Osteocyte (in vitro differentiated cells): ENCODE measurements around the gene AS3MT. TPM values are rescaled to one million over a fixed set of nuclear protein-coding genes. Genes with fewer than 3 reads are reported as not detected.

ENCODE experiments used
- DNase-seq: peaks from one replicate; pipeline ENCODE4 v3.0.0; 2021; ENCODE audit warnings: mixed read lengths; ENCODE audit not compliant: unreplicated experiment; ENCODE audit errors: extremely low spot score
- H3K27ac Mint-ChIP-seq: one replicate; pipeline ENCODE4 v1.8.0; 2021; ENCODE audit warnings: mild to moderate bottlenecking, mixed read lengths; ENCODE audit not compliant: unreplicated experiment
- H3K27me3 Mint-ChIP-seq: one replicate; pipeline ENCODE4 v1.8.0; 2021; ENCODE audit warnings: mixed read lengths; ENCODE audit not compliant: unreplicated experiment
- H3K36me3 Mint-ChIP-seq: one replicate; pipeline ENCODE4 v1.8.0; 2021; ENCODE audit warnings: mixed read lengths; ENCODE audit not compliant: unreplicated experiment
- H3K4me1 Mint-ChIP-seq: one replicate; pipeline ENCODE4 v1.8.0; 2021; ENCODE audit warnings: mixed read lengths; ENCODE audit not compliant: unreplicated experiment
- H3K4me3 Mint-ChIP-seq: one replicate; pipeline ENCODE4 v1.8.0; 2021; ENCODE audit warnings: mild to moderate bottlenecking, moderate library complexity, mixed read lengths; ENCODE audit not compliant: unreplicated experiment
- H3K9me3 Mint-ChIP-seq: one replicate; pipeline ENCODE4 v1.8.0; 2021; ENCODE audit warnings: mixed read lengths; ENCODE audit not compliant: unreplicated experiment
- total RNA-seq: library from RNA; stranded (reverse); gene quantifications from 2 replicates; pipeline ENCODE4 v1.2.1, GENCODE V29; 2021
- TF ChIP-seq, protein P1 (sequence below): fragments of 200-600 bp; sonication (generic); IDR thresholded peaks from 2 replicates; pipeline ENCODE4 v1.5.0; 2021; ENCODE audit warnings: antibody characterized with exemption, mild to moderate bottlenecking, moderate library complexity

Gene AS3MT
- total RNA-seq, 1 donor from 2014 or later: 2.8 TPM

- Mint-ChIP-seq H3K36me3 (peaks cover 24% of the 10 kb centered on the region), H3K4me3 (no peak overlapping the region), H3K9me3 (peaks cover 5% of the 10 kb centered on the region), H3K4me1 (no peaks in the 10 kb centered on the region), H3K27ac (no peak overlapping the region), H3K27me3 (no peaks in the 10 kb centered on the region)
- TF ChIP-seq, protein P1, sequence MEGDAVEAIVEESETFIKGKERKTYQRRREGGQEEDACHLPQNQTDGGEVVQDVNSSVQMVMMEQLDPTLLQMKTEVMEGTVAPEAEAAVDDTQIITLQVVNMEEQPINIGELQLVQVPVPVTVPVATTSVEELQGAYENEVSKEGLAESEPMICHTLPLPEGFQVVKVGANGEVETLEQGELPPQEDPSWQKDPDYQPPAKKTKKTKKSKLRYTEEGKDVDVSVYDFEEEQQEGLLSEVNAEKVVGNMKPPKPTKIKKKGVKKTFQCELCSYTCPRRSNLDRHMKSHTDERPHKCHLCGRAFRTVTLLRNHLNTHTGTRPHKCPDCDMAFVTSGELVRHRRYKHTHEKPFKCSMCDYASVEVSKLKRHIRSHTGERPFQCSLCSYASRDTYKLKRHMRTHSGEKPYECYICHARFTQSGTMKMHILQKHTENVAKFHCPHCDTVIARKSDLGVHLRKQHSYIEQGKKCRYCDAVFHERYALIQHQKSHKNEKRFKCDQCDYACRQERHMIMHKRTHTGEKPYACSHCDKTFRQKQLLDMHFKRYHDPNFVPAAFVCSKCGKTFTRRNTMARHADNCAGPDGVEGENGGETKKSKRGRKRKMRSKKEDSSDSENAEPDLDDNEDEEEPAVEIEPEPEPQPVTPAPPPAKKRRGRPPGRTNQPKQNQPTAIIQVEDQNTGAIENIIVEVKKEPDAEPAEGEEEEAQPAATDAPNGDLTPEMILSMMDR: no peak
- DNase-seq: no peak
Measured at GRCh38 chr10:102930720-102931119, 61.5 kb downstream of the AS3MT start.

DNA sequence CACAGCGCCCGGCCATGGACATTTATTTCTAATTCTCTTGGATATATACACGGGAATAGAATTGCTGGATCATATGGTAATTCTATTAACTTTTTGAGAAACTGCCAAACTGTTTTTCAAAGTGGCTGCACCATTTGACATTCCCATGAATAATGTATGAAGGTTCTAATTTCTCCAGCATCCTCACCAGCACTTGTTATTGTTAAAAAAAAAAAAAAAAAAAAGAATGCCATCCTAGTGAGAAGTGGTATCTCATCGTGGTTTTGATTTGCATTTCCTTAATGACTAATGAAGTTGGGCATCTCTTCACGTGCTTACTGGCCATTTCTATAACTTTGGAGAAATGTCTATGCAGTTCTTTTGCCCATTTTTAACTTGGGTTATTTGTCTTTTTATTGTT, 62.4 kb downstream of the AS3MT start:
- no peak for DNase-seq
- no peak overlapping the region for H3K4me3 Mint-ChIP-seq
- H3K9me3 Mint-ChIP-seq: peaks cover 5% of the 10 kb centered on the region
- H3K27ac Mint-ChIP-seq: no peak overlapping the region
- peaks cover 24% of the 10 kb centered on the region for H3K36me3 Mint-ChIP-seq
- TF ChIP-seq, protein P1: no peak
- H3K27me3 Mint-ChIP-seq: no peaks in the 10 kb centered on the region
- H3K4me1 Mint-ChIP-seq: no peaks in the 10 kb centered on the region

- H3K4me3 Mint-ChIP-seq: no peak overlapping the region
- H3K27ac Mint-ChIP-seq: no peak overlapping the region
- no peaks in the 10 kb centered on the region for H3K4me1 Mint-ChIP-seq
- H3K36me3 Mint-ChIP-seq: peaks cover 14% of the 10 kb centered on the region
- H3K27me3 Mint-ChIP-seq: peaks cover 2% of the 10 kb centered on the region
- TF ChIP-seq, protein P1: no peak
- no peak for DNase-seq
- peaks cover 5% of the 10 kb centered on the region for H3K9me3 Mint-ChIP-seq
Measured at GRCh38 chr10:102935505-102935904, 66.2 kb downstream of the AS3MT start.

DNA sequence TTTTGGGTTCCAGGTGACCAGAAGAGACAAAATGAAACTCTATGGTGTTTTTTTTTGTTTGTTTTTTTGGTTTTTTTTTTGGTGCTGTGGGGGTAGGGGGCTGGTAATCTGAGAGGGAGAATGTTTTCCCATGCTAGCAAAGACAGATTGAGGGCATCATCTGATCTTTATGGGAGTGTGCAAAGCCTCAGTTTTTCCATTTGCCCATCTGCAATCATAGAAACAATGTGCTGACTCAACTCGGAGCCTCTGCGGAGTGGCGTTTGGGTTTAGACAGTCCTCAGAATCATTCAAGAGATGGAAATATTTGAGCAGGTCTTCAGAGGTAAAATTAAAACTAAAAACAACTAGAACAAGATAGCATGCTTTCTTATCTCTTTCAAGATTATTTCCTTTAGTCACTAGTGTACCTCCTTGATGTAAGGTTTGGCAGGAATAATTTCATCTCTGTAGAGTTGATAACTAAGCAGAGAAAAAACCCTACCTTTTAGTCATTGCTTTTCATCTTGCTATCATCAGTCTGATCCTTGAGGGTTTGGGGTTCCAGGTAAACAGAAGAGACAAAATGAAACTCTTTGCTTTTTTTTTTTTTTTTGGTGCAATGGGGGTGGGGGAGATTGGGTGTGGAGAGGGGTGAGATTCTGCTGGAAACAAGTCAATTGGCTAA, 66.8 kb downstream of the AS3MT start:
- TF ChIP-seq, protein P1: no peak
- Mint-ChIP-seq H3K9me3 (peaks cover 5% of the 10 kb centered on the region), H3K36me3 (peaks cover 9% of the 10 kb centered on the region), H3K4me1 (no peaks in the 10 kb centered on the region), H3K4me3 (no peak overlapping the region), H3K27ac (no peak overlapping the region), H3K27me3 (peaks cover 2% of the 10 kb centered on the region)
- no peak for DNase-seq

- no peaks in the 10 kb centered on the region for H3K4me1 Mint-ChIP-seq
- H3K9me3 Mint-ChIP-seq: no peaks in the 10 kb centered on the region
- TF ChIP-seq, protein P1: no peak
- DNase-seq: no peak
- H3K27ac Mint-ChIP-seq: no peak overlapping the region
- H3K4me3 Mint-ChIP-seq: no peak overlapping the region
- peaks cover 4% of the 10 kb centered on the region for H3K27me3 Mint-ChIP-seq
- peaks cover 2% of the 10 kb centered on the region for H3K36me3 Mint-ChIP-seq
Measured at GRCh38 chr10:102941401-102941800, 72.1 kb downstream of the AS3MT start.
